ENCODE measurements around the gene ACER1. TPM values are rescaled to one million over a fixed set of nuclear protein-coding genes. Genes with fewer than 3 reads are reported as not detected.

ACER1 gene
- total RNA-seq, 4 donors from 2014 or later = 56.9 to 135 (median 86.2) TPM

DNA sequence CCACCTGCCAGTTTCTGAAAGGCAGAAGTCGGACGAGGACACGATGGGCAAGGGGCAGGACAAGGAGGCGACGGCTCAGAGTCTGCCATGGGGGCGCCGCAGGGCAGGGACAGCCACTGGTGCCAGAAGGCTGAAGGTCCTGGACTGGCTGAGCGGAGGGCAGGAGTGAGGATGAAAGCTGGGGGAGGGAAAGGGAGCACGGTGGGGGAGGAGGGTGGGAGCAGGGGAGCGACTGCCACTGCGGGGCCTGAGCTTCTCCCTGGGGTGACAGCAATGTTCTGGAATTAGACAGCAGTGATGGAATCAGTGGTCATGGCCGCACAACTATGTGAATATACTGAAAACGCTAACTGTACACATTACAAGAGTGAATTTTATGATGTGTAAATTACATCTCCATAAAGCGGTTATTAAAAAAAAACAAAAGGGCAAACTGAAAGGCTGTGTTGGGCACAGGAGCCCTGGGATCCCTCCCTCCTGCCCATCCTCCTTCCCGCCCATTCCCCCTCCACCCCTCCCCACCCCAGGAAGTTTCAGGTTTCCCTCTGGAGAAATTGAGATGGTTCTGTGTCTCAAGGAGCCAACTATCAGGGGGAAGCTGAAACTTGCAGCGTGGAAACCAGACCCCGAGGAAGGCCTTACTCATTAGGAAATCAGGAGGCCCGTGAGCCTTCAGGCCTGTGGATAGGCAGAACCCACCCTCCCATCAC is 69.5 kb downstream of the ACER1 start:
- WGBS, 2 donors = 77 to 78% methylated on average over 18 of the region's 18 CpGs
- DNase-seq (ENCODE audit: low spot score in 2 of 2) = no peak
- intact Hi-C loops (cut with DNase I; ENCODE audit: low total_unique reads) = no loop called here
- TF ChIP-seq POLR2A (IDR thresholded peaks at IDR 0.05) = no peak
- TF ChIP-seq, protein P1, sequence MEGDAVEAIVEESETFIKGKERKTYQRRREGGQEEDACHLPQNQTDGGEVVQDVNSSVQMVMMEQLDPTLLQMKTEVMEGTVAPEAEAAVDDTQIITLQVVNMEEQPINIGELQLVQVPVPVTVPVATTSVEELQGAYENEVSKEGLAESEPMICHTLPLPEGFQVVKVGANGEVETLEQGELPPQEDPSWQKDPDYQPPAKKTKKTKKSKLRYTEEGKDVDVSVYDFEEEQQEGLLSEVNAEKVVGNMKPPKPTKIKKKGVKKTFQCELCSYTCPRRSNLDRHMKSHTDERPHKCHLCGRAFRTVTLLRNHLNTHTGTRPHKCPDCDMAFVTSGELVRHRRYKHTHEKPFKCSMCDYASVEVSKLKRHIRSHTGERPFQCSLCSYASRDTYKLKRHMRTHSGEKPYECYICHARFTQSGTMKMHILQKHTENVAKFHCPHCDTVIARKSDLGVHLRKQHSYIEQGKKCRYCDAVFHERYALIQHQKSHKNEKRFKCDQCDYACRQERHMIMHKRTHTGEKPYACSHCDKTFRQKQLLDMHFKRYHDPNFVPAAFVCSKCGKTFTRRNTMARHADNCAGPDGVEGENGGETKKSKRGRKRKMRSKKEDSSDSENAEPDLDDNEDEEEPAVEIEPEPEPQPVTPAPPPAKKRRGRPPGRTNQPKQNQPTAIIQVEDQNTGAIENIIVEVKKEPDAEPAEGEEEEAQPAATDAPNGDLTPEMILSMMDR (IDR thresholded peaks at IDR 0.05) = no peak
- no peak overlapping the region for H3K4me3 ChIP-seq (ENCODE audit: low read depth, poor library complexity, severe bottlenecking)

DNA sequence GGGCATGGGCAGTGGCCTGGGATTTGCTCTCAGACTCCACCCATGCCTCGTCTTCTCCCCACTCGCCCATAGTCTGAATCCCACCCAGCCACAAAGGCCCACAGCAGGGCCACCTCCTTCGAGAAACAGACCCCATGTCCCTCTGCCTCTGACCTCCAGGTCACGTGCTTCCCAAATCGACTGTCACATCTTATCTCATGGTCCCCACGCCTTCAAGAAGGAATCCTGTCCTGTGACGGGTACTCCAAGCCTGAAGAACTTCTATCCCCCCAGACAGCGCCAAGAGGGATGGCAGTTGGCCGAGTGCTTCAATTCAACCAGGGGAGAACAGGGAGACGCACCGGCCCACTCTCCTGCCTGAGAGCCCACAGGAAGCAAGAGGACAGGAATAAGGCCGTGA is 70.1 kb downstream of the ACER1 start:
- intact Hi-C loops (cut with DNase I; ENCODE audit: low total_unique reads) = no loop called here
- no peak overlapping the region for H3K4me3 ChIP-seq (ENCODE audit: low read depth, poor library complexity, severe bottlenecking)
- DNase-seq (ENCODE audit: low spot score in 2 of 2) = no peak
- WGBS, 2 donors = 86 to 93% methylated on average over 11 of the region's 12 CpGs
- TF ChIP-seq, protein P1 (IDR thresholded peaks at IDR 0.05) = no peak
- no peak for TF ChIP-seq POLR2A (IDR thresholded peaks at IDR 0.05)

DNA sequence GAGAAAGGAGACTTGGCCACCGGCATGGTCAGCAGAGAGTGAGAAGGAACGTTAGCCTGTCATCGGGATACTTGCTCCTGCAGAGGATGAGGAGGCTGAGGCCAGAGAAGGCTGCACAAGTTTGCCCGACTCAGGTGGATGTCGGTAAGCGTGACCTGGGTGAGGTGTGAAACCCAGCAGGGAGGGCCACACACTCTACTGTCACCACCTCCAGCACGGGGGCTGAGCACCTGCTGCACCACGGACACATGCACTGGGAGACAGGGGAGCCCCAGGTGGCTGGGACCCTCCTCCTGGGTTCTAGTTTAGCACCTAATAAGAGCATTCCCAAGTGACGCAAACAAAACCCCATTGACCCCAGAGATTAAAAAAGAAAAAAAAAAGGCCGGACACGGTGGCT is 70.9 kb downstream of the ACER1 start:
- no peak overlapping the region for H3K4me3 ChIP-seq (ENCODE audit: low read depth, poor library complexity, severe bottlenecking)
- 94% methylated on average over 11 of the region's 11 CpGs for WGBS, 2 donors
- no peak for DNase-seq (ENCODE audit: low spot score in 2 of 2)
- intact Hi-C loops (cut with DNase I; ENCODE audit: low total_unique reads) = no loop called here
- no peak for TF ChIP-seq POLR2A (IDR thresholded peaks at IDR 0.05)
- TF ChIP-seq, protein P1 (IDR thresholded peaks at IDR 0.05) = no peak

DNA sequence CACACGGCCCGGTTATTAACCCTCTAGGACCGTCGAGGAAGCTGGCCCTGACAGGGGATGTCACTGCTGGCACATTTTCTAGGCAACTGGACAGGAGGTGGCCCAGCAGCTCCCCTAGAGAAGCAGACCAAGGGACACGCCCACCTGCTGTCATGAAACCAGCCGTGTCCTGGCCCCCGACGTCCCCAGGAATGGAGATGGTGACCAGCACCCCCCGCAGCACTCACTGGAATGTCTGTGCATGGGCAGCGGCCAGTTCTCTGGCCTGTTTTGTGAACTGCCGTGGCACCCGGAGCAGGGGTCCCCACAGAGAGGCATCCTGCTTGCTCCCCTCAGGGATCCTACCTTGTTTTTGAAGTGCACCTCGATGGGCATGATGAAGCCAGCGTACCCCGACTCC is 71.5 kb downstream of the ACER1 start:
- WGBS, 2 donors = 84 to 85% methylated on average over 15 of the region's 15 CpGs
- TF ChIP-seq, protein P1 (IDR thresholded peaks at IDR 0.05) = no peak
- TF ChIP-seq POLR2A (IDR thresholded peaks at IDR 0.05) = no peak
- no peak overlapping the region for H3K4me3 ChIP-seq (ENCODE audit: low read depth, poor library complexity, severe bottlenecking)
- no peak for DNase-seq (ENCODE audit: low spot score in 2 of 2)
- intact Hi-C loops (cut with DNase I; ENCODE audit: low total_unique reads) = no loop called here

DNA sequence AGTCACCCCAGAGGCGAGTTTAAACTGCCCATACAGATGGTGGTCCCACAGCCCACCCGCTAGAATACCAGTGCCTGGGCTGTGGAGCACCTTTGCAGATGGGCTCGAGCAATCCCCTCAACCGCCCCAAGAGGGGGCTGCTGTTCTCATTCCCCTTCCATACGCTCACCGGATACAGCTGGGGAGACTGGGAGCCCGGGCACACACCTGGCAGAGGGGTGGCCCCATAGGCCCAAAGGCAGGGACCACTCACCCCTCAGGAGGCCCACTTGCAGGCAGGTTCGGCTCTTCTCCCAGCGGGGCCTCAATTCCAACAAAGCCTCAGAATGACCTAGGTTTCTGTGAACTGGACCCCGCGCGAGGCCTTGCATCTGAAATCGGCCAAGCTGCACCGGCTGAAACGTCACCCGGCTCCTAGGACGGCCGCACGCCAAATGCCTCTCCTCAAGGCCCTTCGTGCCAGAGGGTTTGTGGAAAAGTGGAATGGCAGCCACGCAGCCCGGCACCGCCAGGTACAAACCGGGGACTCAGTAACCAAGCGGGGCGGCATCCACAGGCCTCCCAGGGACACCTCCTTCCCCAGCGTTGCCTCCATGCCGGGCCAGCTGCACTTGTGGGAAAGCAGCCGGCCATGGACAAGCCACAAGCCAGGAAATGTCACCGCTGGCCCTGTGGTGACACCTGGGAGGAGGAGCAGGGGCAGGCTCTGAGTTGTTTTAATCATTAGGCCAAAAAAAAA is 72.3 kb downstream of the ACER1 start:
- H3K4me3 ChIP-seq (ENCODE audit: low read depth, poor library complexity, severe bottlenecking) = no peak overlapping the region
- intact Hi-C loops (cut with DNase I; ENCODE audit: low total_unique reads) = no loop called here

More for the DNA sequence above, 72.3 kb downstream of the ACER1 start:
- 88 to 90% methylated on average over 30 of the region's 30 CpGs for WGBS, 2 donors
- TF ChIP-seq, protein P1 (IDR thresholded peaks at IDR 0.05) = no peak
- TF ChIP-seq POLR2A (IDR thresholded peaks at IDR 0.05) = no peak
- DNase-seq (ENCODE audit: low spot score in 2 of 2) = no peak

Data from lower leg skin (tissue), 4 donors.